ENCODE measurements around the gene CTXN3.

Gene CTXN3

GRCh38 chr5:127649018-127649439 is at the start of gene CTXN3:
Gene CTXN3 (plus strand): TSS chr5:127649082. CDS start chr5:127657522, 8,440 bp downstream.
- no peak for DNase-seq (ENCODE audit: low read depth in 1 of 2, low spot score in 1 of 2)

- no peak for DNase-seq (ENCODE audit: low read depth in 1 of 2, low spot score in 1 of 2)
Observed at GRCh38 chr5:127599320-127599719, 49.6 kb upstream of the CTXN3 start.

- DNase-seq (ENCODE audit: low read depth in 1 of 2, low spot score in 1 of 2): no peak
Observed at GRCh38 chr5:127599847-127600246, 49.0 kb upstream of the CTXN3 start.

GRCh38 chr5:127601111-127601510 is 47.8 kb upstream of the CTXN3 start:
- no peak for DNase-seq (ENCODE audit: low read depth in 1 of 2, low spot score in 1 of 2)

GRCh38 chr5:127601601-127602000 is 47.3 kb upstream of the CTXN3 start:
- DNase-seq (ENCODE audit: low read depth in 1 of 2, low spot score in 1 of 2): no peak

- no peak for DNase-seq (ENCODE audit: low read depth in 1 of 2, low spot score in 1 of 2)
Observed at GRCh38 chr5:127602481-127602880, 46.4 kb upstream of the CTXN3 start.

- no peak for DNase-seq (ENCODE audit: low read depth in 1 of 2, low spot score in 1 of 2)
Observed at GRCh38 chr5:127602896-127603844, 45.7 kb upstream of the CTXN3 start.

GRCh38 chr5:127608077-127608660 is 40.7 kb upstream of the CTXN3 start:
- DNase-seq (ENCODE audit: low read depth in 1 of 2, low spot score in 1 of 2): no peak

- no peak for DNase-seq (ENCODE audit: low read depth in 1 of 2, low spot score in 1 of 2)
Observed at GRCh38 chr5:127609011-127609410, 39.9 kb upstream of the CTXN3 start.

GRCh38 chr5:127609957-127610356 is 38.9 kb upstream of the CTXN3 start:
- no peak for DNase-seq (ENCODE audit: low read depth in 1 of 2, low spot score in 1 of 2)

- DNase-seq (ENCODE audit: low read depth in 1 of 2, low spot score in 1 of 2): no peak
Observed at GRCh38 chr5:127612441-127613141, 36.3 kb upstream of the CTXN3 start.

GRCh38 chr5:127615916-127616315 is 33.0 kb upstream of the CTXN3 start:
- no peak for DNase-seq (ENCODE audit: low read depth in 1 of 2, low spot score in 1 of 2)

GRCh38 chr5:127619908-127620479 is 28.9 kb upstream of the CTXN3 start:
- no peak for DNase-seq (ENCODE audit: low read depth in 1 of 2, low spot score in 1 of 2)

- DNase-seq (ENCODE audit: low read depth in 1 of 2, low spot score in 1 of 2): no peak
Observed at GRCh38 chr5:127621601-127622325, 27.1 kb upstream of the CTXN3 start.

- no peak for DNase-seq (ENCODE audit: low read depth in 1 of 2, low spot score in 1 of 2)
Observed at GRCh38 chr5:127634007-127634406, 14.9 kb upstream of the CTXN3 start.

GRCh38 chr5:127639828-127640227 is 9.1 kb upstream of the CTXN3 start:
- no peak for DNase-seq (ENCODE audit: low read depth in 1 of 2, low spot score in 1 of 2)

GRCh38 chr5:127642949-127643348 is 5.9 kb upstream of the CTXN3 start:
- DNase-seq (ENCODE audit: low read depth in 1 of 2, low spot score in 1 of 2): no peak

- no peak for DNase-seq (ENCODE audit: low read depth in 1 of 2, low spot score in 1 of 2)
Observed at GRCh38 chr5:127643607-127644006, 5.3 kb upstream of the CTXN3 start.

- DNase-seq (ENCODE audit: low read depth in 1 of 2, low spot score in 1 of 2): no peak
Observed at GRCh38 chr5:127645300-127645726, 3.6 kb upstream of the CTXN3 start.

GRCh38 chr5:127647361-127647958 is 1.4 kb upstream of the CTXN3 start:
- no peak for DNase-seq (ENCODE audit: low read depth in 1 of 2, low spot score in 1 of 2)

Data from activated T-helper 1 cell treated with anti-CD3 and anti-CD28 coated beads, Interleukin-2, amount 50 U/mL, for 16 hours (primary cell).